ENCODE measurements around the gene TSEN2.

- no peak for TF ChIP-seq ESRRA (IDR thresholded peaks at IDR 0.05; ENCODE audit: borderline replicate concordance, low read length)
- no peak for TF ChIP-seq SMC3 (IDR thresholded peaks at IDR 0.05)
- TF ChIP-seq, protein P1, sequence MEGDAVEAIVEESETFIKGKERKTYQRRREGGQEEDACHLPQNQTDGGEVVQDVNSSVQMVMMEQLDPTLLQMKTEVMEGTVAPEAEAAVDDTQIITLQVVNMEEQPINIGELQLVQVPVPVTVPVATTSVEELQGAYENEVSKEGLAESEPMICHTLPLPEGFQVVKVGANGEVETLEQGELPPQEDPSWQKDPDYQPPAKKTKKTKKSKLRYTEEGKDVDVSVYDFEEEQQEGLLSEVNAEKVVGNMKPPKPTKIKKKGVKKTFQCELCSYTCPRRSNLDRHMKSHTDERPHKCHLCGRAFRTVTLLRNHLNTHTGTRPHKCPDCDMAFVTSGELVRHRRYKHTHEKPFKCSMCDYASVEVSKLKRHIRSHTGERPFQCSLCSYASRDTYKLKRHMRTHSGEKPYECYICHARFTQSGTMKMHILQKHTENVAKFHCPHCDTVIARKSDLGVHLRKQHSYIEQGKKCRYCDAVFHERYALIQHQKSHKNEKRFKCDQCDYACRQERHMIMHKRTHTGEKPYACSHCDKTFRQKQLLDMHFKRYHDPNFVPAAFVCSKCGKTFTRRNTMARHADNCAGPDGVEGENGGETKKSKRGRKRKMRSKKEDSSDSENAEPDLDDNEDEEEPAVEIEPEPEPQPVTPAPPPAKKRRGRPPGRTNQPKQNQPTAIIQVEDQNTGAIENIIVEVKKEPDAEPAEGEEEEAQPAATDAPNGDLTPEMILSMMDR (IDR thresholded peaks at IDR 0.05): no peak
- TF ChIP-seq CEBPB (IDR thresholded peaks at IDR 0.05): no peak
- TF ChIP-seq NR3C1 (IDR thresholded peaks at IDR 0.05): no peak
- no peak for TF ChIP-seq RARB (CRISPR knock-in tag; IDR thresholded peaks at IDR 0.05)
- no peak for TF ChIP-seq HDAC2 (IDR thresholded peaks at IDR 0.05)
- TF ChIP-seq POLR2A (IDR thresholded peaks at IDR 0.05; ENCODE audit: low read length): no peak
Observed at GRCh38 chr3:12438318-12438717, 46.0 kb upstream of the TSEN2 start.
